Endothelial cell of umbilical vein (primary cell): ENCODE measurements around the gene ANO7. TPM values are rescaled to one million over a fixed set of nuclear protein-coding genes. Genes with fewer than 3 reads are reported as not detected.

Experiments used
- BruUV-seq: library from RNA; stranded (reverse); fragments of 400-500 nt; replicated peaks from 2 replicates; lab custom pipeline; 2021; lab: Mats Ljungman, UMichigan
- CTCF ChIA-PET: fragments of 300-600, 350-600 bp; sonication (Branson Sonifier 250); formaldehyde crosslinking; loops from one replicate; lab custom pipeline; 2021; ENCODE audit warnings: antibody characterized with exemption, inconsistent platforms; lab: Charles Lee
- POLR2A ChIA-PET: fragments of 300-600, 350-600 bp; sonication (Branson Sonifier 250); formaldehyde crosslinking; loops from one replicate; lab custom pipeline; 2021; ENCODE audit warnings: antibody characterized with exemption, inconsistent platforms; lab: Charles Lee
- DNase-seq: peaks from one replicate; pipeline ENCODE4 v3.0.0-alpha.2; 2011; ENCODE audit warnings: low read depth, low spot score
- FAIRE-seq: peaks from 2 replicates; lab custom pipeline; 2011; peaks lifted over from hg19 to GRCh38; lab: Jason Lieb, UNC
- H2AFZ ChIP-seq: 2 replicates; pipeline ENCODE4 v1.6.0; 2012; ENCODE audit warnings: low read depth, low read length, control low read depth, inconsistent platforms
- H3K27ac ChIP-seq: 2 replicates; pipeline ENCODE4 v1.5.1; 2011; ENCODE audit warnings: low read depth, mild to moderate bottlenecking, control low read depth, low read length, moderate library complexity; ENCODE audit not compliant: insufficient read depth
- H3K27me3 ChIP-seq, 2 experiments: 2 replicates each; pipeline versions ENCODE4 v1.6.0 to v1.6.1; 2011; ENCODE audit warnings: low read length in 2 of 2, mixed read lengths in 1 of 2; ENCODE audit not compliant: control insufficient read depth in 2 of 2, insufficient read depth in 2 of 2
- H3K36me3 ChIP-seq, 2 experiments: 2 replicates in 1 of 2; 3 replicates in 1 of 2; pipeline ENCODE4 v1.5.1; 2011; ENCODE audit warnings: low read length in 2 of 2, mild to moderate bottlenecking in 1 of 2, moderate library complexity in 1 of 2; ENCODE audit not compliant: control insufficient read depth in 2 of 2, insufficient read depth in 2 of 2; ENCODE audit errors: extremely low read depth in 1 of 2
- H3K4me1 ChIP-seq: 3 replicates; pipeline ENCODE4 v1.5.1; 2011; ENCODE audit warnings: mild to moderate bottlenecking, low read length; ENCODE audit not compliant: control insufficient read depth, insufficient read depth; ENCODE audit errors: extremely low read depth
- H3K4me2 ChIP-seq: 2 replicates; pipeline ENCODE4 v1.6.1; 2011; ENCODE audit warnings: low read length, control low read depth, mixed read lengths; ENCODE audit not compliant: insufficient read depth
- H3K4me3 ChIP-seq, 3 experiments: fragments of 200-600 bp in 1 of 3; sonication (generic), shearing (Covaris generic) in 1 of 3; replicated peaks in 1 of 3; 2 replicates each; pipeline ENCODE4 v1.5.1; 2011 to 2016; ENCODE audit warnings: control low read depth in 3 of 3, low read length in 3 of 3, mild to moderate bottlenecking in 2 of 3, inconsistent platforms in 1 of 3, low read depth in 1 of 3, moderate library complexity in 1 of 3; ENCODE audit not compliant: insufficient read depth in 1 of 3
- H3K79me2 ChIP-seq: 2 replicates; pipeline ENCODE4 v1.6.0; 2012; ENCODE audit warnings: low read length, inconsistent platforms; ENCODE audit not compliant: control insufficient read depth, insufficient read depth
- H3K9ac ChIP-seq: replicated peaks from 2 replicates; pipeline ENCODE3; 2011; ENCODE audit warnings: low read length, control low read depth; ENCODE audit not compliant: insufficient read depth; ENCODE audit errors: extremely low read depth
- H3K9me1 ChIP-seq: replicated peaks from 3 replicates; pipeline ENCODE4 v1.6.0; 2011; ENCODE audit warnings: mild to moderate bottlenecking, low read length; ENCODE audit not compliant: control insufficient read depth, insufficient read depth; ENCODE audit errors: extremely low read depth
- H3K9me3 ChIP-seq: replicated peaks from 2 replicates; pipeline ENCODE4 v1.5.1; 2012; ENCODE audit warnings: low read length, inconsistent platforms; ENCODE audit not compliant: control insufficient read depth, insufficient read depth
- H4K20me1 ChIP-seq: replicated peaks from 2 replicates; pipeline ENCODE3; 2011; ENCODE audit warnings: mild to moderate bottlenecking, low read length; ENCODE audit not compliant: control insufficient read depth, insufficient read depth; ENCODE audit errors: extremely low read depth
- CTCF ChIP-seq, 2 donors: IDR thresholded peaks; 1 replicate in 1 of 2; 2 replicates in 1 of 2; pipeline ENCODE4 v1.5.1; 2011; ENCODE audit warnings: low read length in 2 of 2, mild to moderate bottlenecking in 2 of 2, moderate library complexity in 2 of 2, control low read depth in 1 of 2, inconsistent platforms in 1 of 2, low read depth in 1 of 2; ENCODE audit not compliant: insufficient read depth in 1 of 2; ENCODE audit errors: extremely low read depth in 1 of 2
- EZH2 ChIP-seq: IDR thresholded peaks from 2 replicates; pipeline ENCODE4 v1.6.1; 2012; ENCODE audit warnings: borderline replicate concordance, low read depth, mild to moderate bottlenecking, moderate library complexity, low read length, inconsistent platforms; ENCODE audit not compliant: severe bottlenecking
- FOS ChIP-seq: IDR thresholded peaks from 2 replicates; pipeline ENCODE4 v1.6.1; 2011; ENCODE audit warnings: mild to moderate bottlenecking, low read length, moderate library complexity, borderline replicate concordance; ENCODE audit not compliant: insufficient read depth
- GATA2 ChIP-seq: IDR thresholded peaks from 2 replicates; pipeline ENCODE4 v1.7.0; 2011; ENCODE audit warnings: low read depth, mild to moderate bottlenecking, moderate library complexity, mixed read lengths, low read length; ENCODE audit not compliant: insufficient read length, insufficient read depth
- JUN ChIP-seq: IDR thresholded peaks from 2 replicates; pipeline ENCODE4 v1.6.1; 2011; ENCODE audit warnings: borderline replicate concordance, low read depth; ENCODE audit not compliant: insufficient read length, insufficient read depth
- MYC ChIP-seq: IDR thresholded peaks from one replicate; pipeline ENCODE4 v1.6.1; 2011; ENCODE audit warnings: mild to moderate bottlenecking, low read depth, low read length
- POLR2A ChIP-seq: IDR thresholded peaks from 2 replicates; pipeline ENCODE4 v1.6.1; 2012; ENCODE audit warnings: low read depth, mild to moderate bottlenecking, control low read depth, low read length
- POLR2AphosphoS5 ChIP-seq: IDR thresholded peaks from 2 replicates; pipeline ENCODE4 v1.6.1; 2012; ENCODE audit warnings: low read depth, mild to moderate bottlenecking, control low read depth, low read length, moderate library complexity; ENCODE audit not compliant: insufficient read depth
- dilution Hi-C: fragments of 300-500 bp; cut with MboI; formaldehyde crosslinking; loops from one replicate; pipeline ENCODE4 v1.15.0; 2019; ENCODE audit warnings: low sequenced_read_pairs; ENCODE audit not compliant: extremely low pct_ligation_motif_present
- intact Hi-C: fragments of 100-400 bp; cut with micrococcal nuclease; formaldehyde crosslinking; loops from one replicate; pipeline ENCODE4 v1.10.0; 2022
- polyA plus RNA-seq, 4 experiments: library from polyadenylated mRNA; depleted of rRNA in 3 of 4; stranded (reverse) in 3 of 4; unstranded in 1 of 4; fragments of >200 nt; gene quantifications; 2 replicates each; pipeline versions ENCODE4 v1.2.1 to v1.2.3, GENCODE V29; 2011 to 2012; ENCODE audit warnings: missing spikeins in 1 of 4
- total RNA-seq: library from RNA; stranded (reverse); gene quantifications from 2 replicates; pipeline ENCODE4 v1.2.3, GENCODE V29; 2021
- TF ChIP-seq, protein P1 (sequence below): IDR thresholded peaks from 2 replicates; pipeline ENCODE4 v1.6.1; 2011; ENCODE audit not compliant: insufficient read depth, insufficient read length

Gene ANO7
- total and polyA plus RNA-seq, 2 donors (not counting 3 experiments of a cell fraction or from before 2014, with no cell fraction given) = 0.81 to 2.5 TPM

DNA sequence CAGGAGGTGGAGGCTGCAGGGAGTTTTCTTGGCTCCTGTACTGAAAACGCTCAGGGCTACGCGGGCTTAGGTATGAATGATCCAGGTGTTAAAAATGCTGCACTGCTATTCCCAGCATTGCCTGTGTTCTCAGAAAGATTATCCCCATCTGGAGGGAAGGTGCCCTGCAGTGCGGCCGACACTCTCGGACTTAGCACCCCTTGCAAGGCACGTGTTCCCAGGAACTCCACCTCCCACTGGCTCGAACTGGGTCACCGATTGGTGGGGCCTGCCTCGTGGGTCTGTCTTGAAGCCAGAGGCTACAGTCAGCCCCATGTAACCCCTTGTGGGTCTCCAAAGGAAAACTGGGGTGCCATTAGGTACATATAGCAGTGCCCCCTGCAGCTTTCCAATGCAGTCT lies 25.7 kb downstream of the ANO7 start:
- H3K9me3 ChIP-seq = no peaks in the 10 kb centered on the region
- no peaks in the 10 kb centered on the region for H4K20me1 ChIP-seq
- H3K4me3 ChIP-seq = no peak overlapping the region
- FAIRE-seq (no peak), DNase-seq (no peak)
- no TSS peak for BruUV-seq
- CTCF ChIA-PET = no interaction called here
- dilution Hi-C loops (no loop called here), intact Hi-C loops (loop anchor here (10.0 kb wide), 1 partner anchor 219 kb away; the partner anchor contains the start of gene SNED1)
- no peak overlapping the region for H3K27ac ChIP-seq
- H3K27me3 ChIP-seq = no peaks in the 10 kb centered on the region
- H3K9ac ChIP-seq = no peak overlapping the region
- POLR2A ChIA-PET = no interaction called here
- TF ChIP-seq POLR2A (no peak), CTCF (IDR thresholded peaks at IDR 0.05; ENCODE audit: extremely low read depth in 1 of 2, insufficient read depth in 1 of 2, low read depth in 1 of 2, low read length in 2 of 2) (no peak), JUN (no peak), MYC (no peak), EZH2 (no peak), POLR2AphosphoS5 (no peak), GATA2 (no peak), FOS (no peak)
- TF ChIP-seq, protein P1, sequence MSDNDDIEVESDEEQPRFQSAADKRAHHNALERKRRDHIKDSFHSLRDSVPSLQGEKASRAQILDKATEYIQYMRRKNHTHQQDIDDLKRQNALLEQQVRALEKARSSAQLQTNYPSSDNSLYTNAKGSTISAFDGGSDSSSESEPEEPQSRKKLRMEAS = no peak
- H3K79me2 ChIP-seq = no peaks in the 10 kb centered on the region
- no peak overlapping the region for H3K4me2 ChIP-seq
- no peak overlapping the region for H2AFZ ChIP-seq
- no peaks in the 10 kb centered on the region for H3K36me3 ChIP-seq
- H3K4me1 ChIP-seq = peaks cover 5% of the 10 kb centered on the region
- no peaks in the 10 kb centered on the region for H3K9me1 ChIP-seq
